Fibroblast of the aortic adventitia (primary cell): Measurements from ENCODE around the gene RASGEF1C. TPM values are rescaled to one million over a fixed set of nuclear protein-coding genes. Genes with fewer than 3 reads are reported as not detected.
A peak's percentile ranks its signal among the peaks of the same experiment; 100 is the strongest.

ENCODE experiments used
- DNase-seq: peaks from one replicate; pipeline ENCODE4 v3.0.0-alpha.2; 2010; ENCODE audit warnings: low read depth
- H3K4me3 ChIP-seq: 2 replicates; pipeline ENCODE4 v1.5.1; 2011; ENCODE audit warnings: low read depth, mild to moderate bottlenecking, control low read depth, low read length, moderate library complexity
- total RNA-seq: library from RNA; depleted of rRNA; stranded (reverse); fragments of >200 nt; gene quantifications from 2 replicates; pipeline ENCODE4 v1.2.3, GENCODE V29; 2012; ENCODE audit warnings: low replicate concordance
- TF ChIP-seq, protein P1 (sequence below): IDR thresholded peaks from 2 replicates; pipeline ENCODE4 v1.5.1; 2011; ENCODE audit warnings: mild to moderate bottlenecking, low read length, control low read depth, inconsistent platforms; ENCODE audit not compliant: insufficient read depth

RASGEF1C gene
- total RNA-seq, 1 donor, result not detected

GRCh38 chr5:180072556-180072955 lies 136.5 kb downstream of the RASGEF1C start:
- no peak for DNase-seq
- H3K4me3 ChIP-seq, result no peak overlapping the region
- TF ChIP-seq, protein P1, sequence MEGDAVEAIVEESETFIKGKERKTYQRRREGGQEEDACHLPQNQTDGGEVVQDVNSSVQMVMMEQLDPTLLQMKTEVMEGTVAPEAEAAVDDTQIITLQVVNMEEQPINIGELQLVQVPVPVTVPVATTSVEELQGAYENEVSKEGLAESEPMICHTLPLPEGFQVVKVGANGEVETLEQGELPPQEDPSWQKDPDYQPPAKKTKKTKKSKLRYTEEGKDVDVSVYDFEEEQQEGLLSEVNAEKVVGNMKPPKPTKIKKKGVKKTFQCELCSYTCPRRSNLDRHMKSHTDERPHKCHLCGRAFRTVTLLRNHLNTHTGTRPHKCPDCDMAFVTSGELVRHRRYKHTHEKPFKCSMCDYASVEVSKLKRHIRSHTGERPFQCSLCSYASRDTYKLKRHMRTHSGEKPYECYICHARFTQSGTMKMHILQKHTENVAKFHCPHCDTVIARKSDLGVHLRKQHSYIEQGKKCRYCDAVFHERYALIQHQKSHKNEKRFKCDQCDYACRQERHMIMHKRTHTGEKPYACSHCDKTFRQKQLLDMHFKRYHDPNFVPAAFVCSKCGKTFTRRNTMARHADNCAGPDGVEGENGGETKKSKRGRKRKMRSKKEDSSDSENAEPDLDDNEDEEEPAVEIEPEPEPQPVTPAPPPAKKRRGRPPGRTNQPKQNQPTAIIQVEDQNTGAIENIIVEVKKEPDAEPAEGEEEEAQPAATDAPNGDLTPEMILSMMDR, result no peak

DNA sequence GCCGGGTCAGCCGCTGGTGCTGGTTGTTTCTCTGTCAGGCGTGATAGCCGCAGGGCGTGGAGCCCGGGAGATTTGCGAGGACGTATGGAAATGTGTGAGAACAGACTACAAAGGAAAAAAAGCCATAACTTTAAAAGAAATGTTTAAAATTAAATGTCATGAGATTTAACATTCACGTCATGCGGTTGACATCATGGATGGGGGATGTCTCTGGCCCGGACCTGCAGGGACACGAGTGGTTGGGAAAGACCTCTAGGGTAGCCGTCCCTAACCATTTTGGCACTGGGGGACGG lies 136.8 kb downstream of the RASGEF1C start:
- no peak overlapping the region for H3K4me3 ChIP-seq
- TF ChIP-seq, protein P1, result no peak

DNA sequence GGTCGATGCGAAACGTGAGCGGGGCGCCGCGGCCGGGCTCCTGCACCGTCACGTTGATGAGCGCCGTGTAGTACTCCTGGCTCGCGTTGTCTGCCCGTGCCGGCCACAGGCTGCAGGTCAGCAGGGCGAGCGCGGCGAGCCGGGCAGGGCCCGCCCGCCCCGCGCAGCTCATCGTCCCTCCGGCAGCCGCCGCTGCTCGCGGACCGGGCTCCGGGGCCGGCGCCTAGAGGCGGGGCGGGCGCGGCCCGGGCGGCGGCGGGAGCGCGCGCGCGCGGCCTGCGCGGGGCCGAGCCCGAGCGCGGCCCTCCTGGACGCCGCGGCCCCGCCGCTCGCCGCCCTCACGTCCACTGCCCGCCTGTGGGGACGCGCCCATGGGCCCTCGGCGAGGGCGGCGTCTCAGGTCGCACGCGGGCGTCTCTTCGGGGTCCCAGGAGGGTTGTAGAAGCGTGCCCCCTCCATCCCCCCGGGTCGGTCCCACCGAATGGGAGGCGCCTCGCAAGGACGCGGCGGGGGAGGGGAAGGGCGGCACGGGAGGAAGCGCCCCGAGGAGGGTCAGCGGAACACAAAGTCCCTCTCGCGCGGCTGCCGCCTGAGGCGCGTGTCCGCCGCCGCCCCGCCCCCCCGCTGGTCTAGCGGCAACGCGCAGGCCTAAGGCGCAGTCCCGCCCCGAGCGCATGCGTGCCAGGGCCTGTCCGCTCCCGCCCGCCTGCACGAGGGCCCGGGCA lies 137.3 kb downstream of the RASGEF1C start, which contains the start of gene RNF130:
RNF130 (minus strand) TSS at position 229 of the 725 bp plus-strand sequence; CDS start at position 172, 57 bp downstream.
- peak; percentile 88 for DNase-seq
- H3K4me3 ChIP-seq, result peak within 1 kb of the TSS; percentile 79
- TF ChIP-seq, protein P1, result no peak

More for the DNA sequence above, 136.8 kb downstream of the RASGEF1C start:
- DNase-seq, result no peak

DNA sequence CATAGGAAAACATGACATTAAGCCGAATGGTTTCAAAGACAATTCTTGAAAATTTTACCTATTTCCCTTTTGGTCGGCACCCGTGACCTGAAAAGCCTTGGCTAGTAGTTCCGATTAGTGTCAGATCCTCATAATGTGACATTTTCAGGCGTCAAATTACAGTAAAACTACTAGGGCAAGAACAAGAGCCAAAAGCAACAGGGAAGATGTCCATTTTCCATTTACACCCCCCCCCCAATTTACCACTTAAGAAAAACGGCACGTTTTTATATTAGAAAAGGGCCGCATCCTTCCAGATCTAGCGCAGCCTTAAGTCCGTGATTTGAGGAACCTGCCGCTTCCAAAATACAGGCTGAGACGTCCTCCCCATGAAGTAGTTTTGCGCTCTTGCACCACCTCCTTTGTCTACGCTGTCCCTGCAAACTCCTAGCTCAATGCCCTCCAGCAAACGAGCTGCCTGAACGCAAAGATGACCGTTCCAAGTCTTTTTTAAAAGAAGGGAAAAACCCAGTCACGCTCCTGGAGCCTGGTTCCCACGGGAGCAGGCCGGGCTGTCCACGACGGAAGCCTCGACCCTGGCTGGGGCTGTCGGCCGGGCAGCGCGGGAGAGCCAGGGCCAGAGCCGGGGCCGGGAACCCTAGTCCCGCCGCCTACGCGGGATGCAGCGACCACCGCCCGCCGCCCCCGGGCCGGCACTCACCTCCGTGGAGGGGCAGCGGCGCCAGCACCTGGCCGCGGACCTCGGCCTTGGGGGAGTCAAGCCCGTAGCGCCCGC lies 138.1 kb downstream of the RASGEF1C start:
- peak overlapping the region; percentile 79 for H3K4me3 ChIP-seq
- TF ChIP-seq, protein P1, result no peak
- DNase-seq, result peak; percentile 68

DNA sequence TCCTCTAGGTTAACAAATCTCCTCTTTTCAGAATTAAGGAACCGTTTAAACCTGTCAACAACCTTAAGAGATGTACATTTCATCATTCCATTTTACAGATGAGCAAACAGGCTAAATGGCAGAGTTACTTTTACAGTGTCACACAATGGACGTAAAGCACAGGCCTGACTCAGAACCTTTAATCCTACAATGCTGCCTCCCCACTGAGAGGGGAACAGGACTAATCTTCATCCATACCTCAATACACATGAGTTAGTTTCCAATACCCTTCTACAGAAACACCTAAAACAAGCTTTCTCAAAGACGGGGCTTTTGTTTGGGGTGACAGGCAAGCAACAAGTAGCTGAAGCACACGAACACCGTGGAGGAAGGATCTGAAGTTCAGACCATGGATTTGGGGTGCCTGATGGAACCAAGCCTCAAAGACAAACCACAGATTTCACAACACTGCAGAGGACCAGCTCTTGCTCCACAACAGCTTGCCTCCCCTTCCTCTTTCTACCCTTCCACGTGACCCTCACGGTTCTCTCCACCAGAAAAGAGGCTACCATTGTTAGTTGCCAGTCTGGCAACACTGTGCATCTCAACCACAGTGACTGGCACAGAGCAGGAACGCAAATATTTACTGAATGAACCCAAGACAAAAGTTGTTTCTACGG lies 139.3 kb downstream of the RASGEF1C start:
- no peak for DNase-seq
- TF ChIP-seq, protein P1, result no peak
- peak overlapping the region; percentile 79 for H3K4me3 ChIP-seq

- no peak for DNase-seq
- no peak overlapping the region for H3K4me3 ChIP-seq
- TF ChIP-seq, protein P1, result no peak
Observed at GRCh38 chr5:180068519-180069090, 140.4 kb downstream of the RASGEF1C start.
